C4-2B (cell line): ENCODE measurements around the gene CBLN1.

Experiments used
- H3K27ac ChIP-seq: fragments of 450-650 bp; 2 replicates; pipeline ENCODE4 v1.5.1; 2017
- ZFX ChIP-seq: fragments of 450-650 bp; IDR thresholded peaks from 2 replicates; pipeline ENCODE4 v1.6.1; 2017
- TF ChIP-seq, protein P1 (sequence below): fragments of 450-650 bp; conservative IDR thresholded peaks from 2 replicates; pipeline ENCODE4 v1.5.1; 2017; ENCODE audit warnings: mild to moderate bottlenecking

Gene CBLN1

DNA sequence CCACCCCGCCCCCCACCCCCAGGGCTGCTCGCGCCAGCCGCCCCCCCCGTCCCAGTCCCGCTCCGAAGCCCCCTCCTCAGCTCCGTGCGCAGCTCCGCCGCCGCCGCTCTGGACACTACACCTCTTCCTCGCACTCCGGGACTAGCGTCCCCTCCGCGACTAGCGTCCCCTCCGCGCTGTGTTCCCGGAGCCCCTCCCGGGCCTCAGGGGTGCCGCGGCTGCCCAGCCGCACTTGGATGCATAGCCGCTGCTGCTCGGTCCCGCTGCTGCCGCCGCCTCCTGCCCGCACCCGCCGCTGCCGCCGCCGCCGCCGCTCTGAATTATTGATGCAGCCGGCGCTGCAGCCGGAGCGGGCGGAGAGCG is at the start of gene CBLN1:
TSS of gene CBLN1 (minus strand) at position 359 of the 363 bp plus-strand sequence. CDS start 373 bp downstream, outside the sequence.
- H3K27ac ChIP-seq = no peak within 1 kb of the TSS
- TF ChIP-seq, protein P1, sequence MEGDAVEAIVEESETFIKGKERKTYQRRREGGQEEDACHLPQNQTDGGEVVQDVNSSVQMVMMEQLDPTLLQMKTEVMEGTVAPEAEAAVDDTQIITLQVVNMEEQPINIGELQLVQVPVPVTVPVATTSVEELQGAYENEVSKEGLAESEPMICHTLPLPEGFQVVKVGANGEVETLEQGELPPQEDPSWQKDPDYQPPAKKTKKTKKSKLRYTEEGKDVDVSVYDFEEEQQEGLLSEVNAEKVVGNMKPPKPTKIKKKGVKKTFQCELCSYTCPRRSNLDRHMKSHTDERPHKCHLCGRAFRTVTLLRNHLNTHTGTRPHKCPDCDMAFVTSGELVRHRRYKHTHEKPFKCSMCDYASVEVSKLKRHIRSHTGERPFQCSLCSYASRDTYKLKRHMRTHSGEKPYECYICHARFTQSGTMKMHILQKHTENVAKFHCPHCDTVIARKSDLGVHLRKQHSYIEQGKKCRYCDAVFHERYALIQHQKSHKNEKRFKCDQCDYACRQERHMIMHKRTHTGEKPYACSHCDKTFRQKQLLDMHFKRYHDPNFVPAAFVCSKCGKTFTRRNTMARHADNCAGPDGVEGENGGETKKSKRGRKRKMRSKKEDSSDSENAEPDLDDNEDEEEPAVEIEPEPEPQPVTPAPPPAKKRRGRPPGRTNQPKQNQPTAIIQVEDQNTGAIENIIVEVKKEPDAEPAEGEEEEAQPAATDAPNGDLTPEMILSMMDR = no peak

DNA sequence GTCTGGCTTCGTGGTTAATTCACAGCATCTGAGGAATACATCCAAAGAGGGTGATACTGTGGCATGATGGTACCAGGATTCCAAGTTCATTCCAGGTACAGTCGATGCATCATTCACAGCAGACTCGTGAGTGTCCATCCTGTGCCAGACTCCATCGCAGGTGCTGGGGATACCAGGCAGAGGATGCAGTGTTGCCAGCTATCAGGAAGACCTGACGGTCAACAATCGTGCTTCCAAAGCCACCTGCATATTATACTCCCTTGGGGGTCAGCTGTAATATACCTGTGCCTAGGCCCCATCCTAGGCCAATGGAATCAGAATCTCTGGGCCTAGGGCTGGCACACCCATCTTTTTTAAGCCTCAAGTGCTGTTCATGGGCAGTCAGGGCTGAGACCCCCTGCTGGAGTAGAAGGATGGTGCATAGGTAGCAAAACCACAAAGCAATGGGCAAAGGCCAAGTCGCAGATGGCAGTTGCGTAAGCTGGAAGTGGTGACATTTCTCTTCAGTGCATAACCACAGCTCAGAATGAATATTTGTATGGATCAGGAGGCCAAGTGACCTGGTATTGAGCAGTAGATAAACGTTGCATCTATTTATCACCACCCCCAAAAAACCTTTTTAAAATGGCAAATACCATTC is 49.0 kb upstream of the CBLN1 start:
- TF ChIP-seq, protein P1 = no peak
- no peak for TF ChIP-seq ZFX
- H3K27ac ChIP-seq = no peak overlapping the region

DNA sequence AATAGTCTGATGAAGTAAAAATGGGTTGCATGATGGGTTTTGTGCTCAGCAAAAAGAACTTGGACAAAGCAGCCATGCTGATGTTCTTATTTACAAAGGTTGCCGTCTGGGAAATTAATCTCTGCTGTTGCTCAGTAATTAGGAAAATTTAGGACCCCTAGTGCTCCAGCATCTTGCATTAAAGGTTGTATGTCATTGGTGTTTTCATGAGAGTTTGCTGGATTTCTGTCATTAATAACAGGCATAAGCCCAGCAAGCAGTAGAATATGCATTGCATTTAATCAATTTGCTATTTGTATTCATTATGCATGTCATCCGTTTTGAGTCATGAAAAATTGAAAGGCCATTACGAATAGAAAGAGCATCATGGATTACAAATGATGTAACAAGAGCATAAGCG is 46.7 kb upstream of the CBLN1 start:
- TF ChIP-seq ZFX = no peak
- TF ChIP-seq, protein P1 = no peak
- no peak overlapping the region for H3K27ac ChIP-seq

DNA sequence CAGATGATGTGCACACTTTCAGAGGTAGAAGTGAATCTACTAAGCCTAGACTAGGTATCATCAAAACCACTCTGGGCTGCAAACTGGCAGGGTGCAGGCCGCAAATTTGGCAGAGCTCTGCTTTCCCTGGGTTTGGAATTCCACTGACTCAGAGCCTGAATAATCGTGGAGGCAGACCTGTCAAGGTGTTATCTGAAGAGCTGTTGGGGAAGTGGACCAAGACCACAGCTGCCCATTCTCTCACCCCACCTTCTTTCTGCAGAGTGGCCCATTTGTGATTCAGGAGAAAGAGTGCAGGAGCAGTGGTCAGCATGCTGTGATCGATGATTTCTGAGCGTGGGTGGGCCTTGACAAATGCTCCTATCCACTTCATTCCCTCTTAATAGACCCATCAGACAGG is 45.8 kb upstream of the CBLN1 start:
- no peak for TF ChIP-seq ZFX
- TF ChIP-seq, protein P1 = no peak
- no peak overlapping the region for H3K27ac ChIP-seq

DNA sequence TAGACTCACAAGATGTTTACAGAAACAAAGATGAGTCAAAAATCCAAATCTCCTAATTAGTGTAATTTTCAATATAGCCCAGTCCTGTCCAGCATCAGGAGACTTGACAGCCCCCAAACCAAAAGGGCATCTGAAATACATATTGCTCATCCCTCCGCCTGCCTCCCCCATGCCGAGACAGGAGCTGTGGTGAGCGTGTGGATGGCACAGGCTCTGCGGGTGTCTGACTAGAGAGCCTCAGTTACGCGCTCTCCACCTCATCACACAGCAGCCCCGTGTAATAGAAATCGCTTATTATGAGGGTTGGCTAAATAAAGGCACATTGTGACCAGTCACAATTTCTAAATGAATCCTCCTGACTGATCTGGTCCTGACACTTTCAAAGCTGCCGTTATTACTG is 43.1 kb upstream of the CBLN1 start:
- TF ChIP-seq, protein P1 = no peak
- no peak for TF ChIP-seq ZFX
- H3K27ac ChIP-seq = no peak overlapping the region

DNA sequence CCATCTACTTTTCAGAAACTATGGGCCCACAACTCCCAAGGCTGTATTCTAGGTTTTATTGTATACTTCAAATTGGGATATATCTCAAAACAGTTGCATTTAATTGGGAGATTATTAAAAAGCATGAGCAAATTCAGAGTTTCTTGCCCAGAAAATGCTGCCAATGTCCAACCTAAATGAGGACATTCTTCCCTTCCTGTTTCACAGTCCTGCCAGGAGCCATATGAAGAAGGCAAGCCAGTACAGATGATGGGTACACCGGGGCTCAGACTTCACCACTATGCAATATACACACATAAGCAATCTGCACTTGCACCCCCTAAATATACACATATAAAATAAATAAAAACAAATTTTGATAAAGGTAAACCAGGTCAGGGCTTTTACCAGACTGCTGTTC is 34.0 kb upstream of the CBLN1 start:
- no peak for TF ChIP-seq ZFX
- TF ChIP-seq, protein P1 = no peak
- no peak overlapping the region for H3K27ac ChIP-seq

DNA sequence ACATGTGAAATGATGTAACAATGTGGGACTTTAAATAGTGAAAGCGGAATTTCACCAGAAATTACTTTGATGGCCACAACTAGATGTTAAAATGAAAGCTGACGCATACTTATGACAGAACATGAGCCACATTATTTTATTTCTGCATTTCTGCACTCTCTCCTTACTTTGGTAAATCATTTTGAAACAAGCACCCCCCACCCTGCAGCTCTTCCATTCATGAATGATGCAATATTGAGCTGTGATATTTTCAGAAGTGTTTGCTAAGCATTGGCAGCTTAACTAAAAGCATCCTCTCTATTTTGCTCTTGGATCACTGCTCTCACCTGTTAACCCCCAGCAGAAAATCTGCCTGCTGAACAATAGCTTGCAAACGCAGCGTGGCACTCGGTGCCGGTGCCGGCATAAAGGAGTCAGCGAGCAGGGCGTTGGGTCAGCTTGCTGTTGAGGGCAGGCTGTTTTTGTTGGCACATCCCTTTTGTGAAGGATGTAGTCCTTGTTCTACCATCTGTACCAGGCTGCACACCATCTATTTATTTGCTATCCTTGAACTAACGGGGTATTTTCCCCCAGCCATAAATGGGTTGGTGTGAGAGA is 30.8 kb upstream of the CBLN1 start:
- TF ChIP-seq, protein P1 = no peak
- no peak for TF ChIP-seq ZFX
- H3K27ac ChIP-seq = no peak overlapping the region
